Testis (tissue), 2 donors: ENCODE measurements around the gene LSR.

Experiments
- POLR2A ChIP-seq: fragments of 450-650 bp; IDR thresholded peaks from one replicate; pipeline ENCODE4 v1.6.1; 2017; ENCODE audit warnings: antibody characterized with exemption, mild to moderate bottlenecking, moderate library complexity
- TF ChIP-seq, protein P1 (sequence below), 3 experiments: fragments of 450-650 bp in 2 of 3; fragments of 200-600 bp in 1 of 3; sonication (generic) in 1 of 3; IDR thresholded peaks; one replicate each; pipeline ENCODE4 v1.5.1; 2016 to 2019; ENCODE audit warnings: antibody characterized with exemption in 3 of 3, mild to moderate bottlenecking in 2 of 3, moderate library complexity in 1 of 3

DNA sequence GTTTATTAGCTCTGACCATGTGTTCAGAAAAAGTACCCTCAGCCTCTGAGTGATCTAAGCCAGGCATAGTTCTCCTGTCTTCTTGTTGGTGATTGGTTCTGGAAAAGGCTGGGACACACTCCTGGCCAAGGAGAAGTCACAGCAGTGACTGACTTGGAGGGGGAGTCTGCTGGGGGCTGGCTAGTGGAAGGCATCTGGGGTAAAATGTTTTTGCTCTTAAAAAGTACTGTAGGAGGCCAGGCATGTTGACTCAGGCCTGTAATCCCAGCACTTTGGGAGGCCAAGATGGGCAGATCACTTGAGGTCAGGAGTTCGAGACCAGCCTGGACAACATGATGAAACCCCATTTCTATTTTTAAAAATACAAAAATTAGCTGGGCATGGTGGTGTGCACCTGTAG, 41.9 kb upstream of the LSR start:
- TF ChIP-seq, protein P1, sequence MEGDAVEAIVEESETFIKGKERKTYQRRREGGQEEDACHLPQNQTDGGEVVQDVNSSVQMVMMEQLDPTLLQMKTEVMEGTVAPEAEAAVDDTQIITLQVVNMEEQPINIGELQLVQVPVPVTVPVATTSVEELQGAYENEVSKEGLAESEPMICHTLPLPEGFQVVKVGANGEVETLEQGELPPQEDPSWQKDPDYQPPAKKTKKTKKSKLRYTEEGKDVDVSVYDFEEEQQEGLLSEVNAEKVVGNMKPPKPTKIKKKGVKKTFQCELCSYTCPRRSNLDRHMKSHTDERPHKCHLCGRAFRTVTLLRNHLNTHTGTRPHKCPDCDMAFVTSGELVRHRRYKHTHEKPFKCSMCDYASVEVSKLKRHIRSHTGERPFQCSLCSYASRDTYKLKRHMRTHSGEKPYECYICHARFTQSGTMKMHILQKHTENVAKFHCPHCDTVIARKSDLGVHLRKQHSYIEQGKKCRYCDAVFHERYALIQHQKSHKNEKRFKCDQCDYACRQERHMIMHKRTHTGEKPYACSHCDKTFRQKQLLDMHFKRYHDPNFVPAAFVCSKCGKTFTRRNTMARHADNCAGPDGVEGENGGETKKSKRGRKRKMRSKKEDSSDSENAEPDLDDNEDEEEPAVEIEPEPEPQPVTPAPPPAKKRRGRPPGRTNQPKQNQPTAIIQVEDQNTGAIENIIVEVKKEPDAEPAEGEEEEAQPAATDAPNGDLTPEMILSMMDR (IDR thresholded peaks at IDR 0.05), result no peak
- no peak for TF ChIP-seq POLR2A
